Thyroid gland (tissue), 4 donors: ENCODE data around the gene OR5A2.

Experiments used
- CTCF ChIP-seq, 6 experiments: fragments of 200-600 bp in 3 of 6; fragments of 450-650 bp in 3 of 6; sonication (generic) in 3 of 6; IDR thresholded peaks; one replicate each; pipeline ENCODE4 v1.5.1; 2016 to 2019; ENCODE audit warnings: antibody characterized with exemption in 6 of 6, mild to moderate bottlenecking in 2 of 6, inconsistent platforms in 1 of 6, moderate library complexity in 1 of 6
- POLR2A ChIP-seq, 2 donors: fragments of 450-650 bp; IDR thresholded peaks; one replicate each; pipeline ENCODE4 v1.6.1; 2017; ENCODE audit warnings: antibody characterized with exemption in 2 of 2, mild to moderate bottlenecking in 2 of 2, moderate library complexity in 1 of 2

GRCh38 chr11:59427068-59427382 lies 812 bp upstream of the OR5A2 start:
- TF ChIP-seq POLR2A (IDR thresholded peaks at IDR 0.05): no peak
- TF ChIP-seq CTCF (IDR thresholded peaks at IDR 0.05): no peak
